ENCODE results near the gene BCL2.
"Not testable (repeated sequence)": the region's sequence is repeated elsewhere in the genome, so short reads cannot be mapped to it uniquely, and the experiment has no call there.

The BCL2 gene

GRCh38 chr18:63234432-63234831 lies 85.1 kb downstream of the BCL2 start:
- DNase-seq (ENCODE audit: low spot score), result no peak

DNA sequence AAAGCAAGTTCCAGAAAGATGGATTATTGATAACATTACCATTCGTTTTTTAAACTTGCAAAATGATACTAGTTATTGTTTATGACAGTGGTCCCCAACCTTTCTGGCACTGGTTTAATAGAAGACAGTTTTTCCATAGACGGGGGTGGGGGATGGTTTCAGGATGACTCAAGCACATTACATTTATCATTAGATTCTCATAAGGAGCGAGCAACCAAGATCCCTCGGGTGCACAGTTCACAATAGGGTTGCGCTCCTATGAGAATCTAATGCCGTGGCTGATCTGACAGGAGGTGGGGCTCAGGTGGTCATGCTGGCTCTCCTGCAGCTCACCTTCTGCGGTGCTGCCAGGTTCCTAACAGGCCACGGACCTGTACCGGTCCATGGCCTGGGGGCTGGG lies 86.2 kb downstream of the BCL2 start:
- DNase-seq (ENCODE audit: low spot score), result no peak

DNA sequence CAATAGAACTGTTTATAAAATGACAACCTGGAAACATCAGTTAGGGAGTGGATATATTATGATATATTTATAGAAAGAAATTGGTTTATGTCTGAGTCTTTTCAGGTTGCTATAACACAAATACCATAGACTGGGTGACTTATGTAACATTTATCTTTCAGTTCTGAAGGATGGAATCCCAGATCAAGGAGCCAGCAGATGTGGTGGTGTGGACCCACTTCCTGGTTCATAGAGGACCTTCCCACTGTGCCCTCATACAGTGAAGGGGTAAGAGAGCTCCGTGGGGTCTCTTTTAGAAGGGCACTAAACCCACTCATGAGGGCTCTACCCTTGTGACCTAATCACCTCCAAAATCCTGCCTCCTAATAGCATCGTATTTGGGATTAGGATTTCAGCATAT lies 86.7 kb downstream of the BCL2 start:
- DNase-seq (ENCODE audit: low spot score), result no peak

- DNase-seq (ENCODE audit: low spot score), result no peak
Observed at GRCh38 chr18:63229971-63230370, 89.6 kb downstream of the BCL2 start.

DNA sequence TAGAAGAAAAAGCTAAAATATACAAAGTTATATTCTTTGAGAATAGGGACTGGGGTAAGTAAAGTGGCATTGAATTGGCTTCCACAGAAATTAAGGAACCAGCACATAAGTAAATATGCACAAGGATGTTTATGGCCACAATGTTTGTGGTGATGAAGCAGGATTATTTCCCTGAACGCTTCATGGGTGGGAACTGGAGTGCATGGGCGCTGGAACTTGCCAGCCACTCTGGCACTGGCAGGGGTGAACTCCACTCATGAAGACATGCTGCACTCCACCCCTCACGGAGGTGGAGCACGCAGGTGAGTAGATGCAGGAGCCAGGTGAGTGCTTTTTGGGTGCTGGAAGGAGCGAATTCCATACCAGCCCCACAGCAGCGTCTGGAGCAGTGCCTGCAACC lies 94.1 kb downstream of the BCL2 start:
- DNase-seq (ENCODE audit: low spot score), result no peak

DNA sequence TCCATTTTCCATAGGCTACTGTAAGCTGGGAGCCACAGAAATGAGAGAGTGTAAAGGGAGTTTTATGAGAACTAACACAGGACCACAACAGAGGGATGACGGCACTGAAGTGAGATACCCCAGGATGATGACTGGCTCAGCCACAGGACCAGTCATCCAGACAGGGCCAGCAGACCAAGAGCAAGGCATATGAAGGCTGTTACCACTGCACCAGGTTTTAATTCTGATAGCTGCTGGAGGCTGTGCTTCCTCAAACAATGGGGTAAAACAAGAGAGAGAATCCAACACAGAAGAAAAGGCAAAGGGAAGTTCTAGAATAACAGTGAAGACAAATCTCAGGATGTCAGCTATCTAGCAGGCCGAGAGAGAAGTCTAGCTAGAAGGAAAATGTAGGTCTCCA lies 94.9 kb downstream of the BCL2 start:
- no peak for DNase-seq (ENCODE audit: low spot score)

DNA sequence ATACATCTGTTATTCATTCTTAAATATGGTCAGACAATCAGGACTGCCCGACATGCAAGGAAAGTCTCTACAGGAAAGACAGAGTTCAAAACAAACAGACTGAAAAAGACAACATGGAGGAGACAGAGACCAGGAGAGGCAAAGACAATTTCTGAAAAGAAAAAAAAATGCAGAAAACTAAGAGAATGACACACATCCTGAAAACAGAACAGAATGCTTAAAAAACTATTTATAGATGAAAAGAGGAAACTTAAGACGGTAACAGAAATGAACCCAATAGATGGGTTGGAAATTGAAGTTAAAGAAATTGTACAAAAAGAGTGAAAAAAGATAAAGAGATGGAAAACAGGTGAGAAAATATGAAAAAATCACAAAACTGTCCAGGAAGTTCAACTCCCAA lies 95.7 kb downstream of the BCL2 start:
- no peak for DNase-seq (ENCODE audit: low spot score)

DNA sequence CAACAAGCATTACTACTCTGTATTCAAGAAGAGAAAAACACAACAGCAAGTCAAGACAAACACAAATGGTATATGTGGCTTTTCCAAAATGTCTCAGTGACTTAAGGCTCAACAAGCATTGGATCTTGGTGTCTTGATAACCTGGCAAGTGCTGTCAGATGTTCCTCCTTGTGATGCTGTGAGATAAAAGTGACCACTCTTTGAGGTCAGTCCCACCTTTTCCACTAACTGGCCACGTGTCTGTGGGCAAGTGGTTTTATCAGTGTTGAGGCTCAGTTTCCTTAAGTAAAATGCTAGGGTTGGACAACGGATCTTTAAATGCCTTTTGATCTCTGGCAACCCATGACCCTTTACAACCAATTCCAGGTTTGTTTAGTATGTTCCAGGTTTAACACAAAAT lies 98.7 kb downstream of the BCL2 start:
- no peak for DNase-seq (ENCODE audit: low spot score)

GRCh38 chr18:63218472-63218871 lies 101.1 kb downstream of the BCL2 start:
- no peak for DNase-seq (ENCODE audit: low spot score)

DNA sequence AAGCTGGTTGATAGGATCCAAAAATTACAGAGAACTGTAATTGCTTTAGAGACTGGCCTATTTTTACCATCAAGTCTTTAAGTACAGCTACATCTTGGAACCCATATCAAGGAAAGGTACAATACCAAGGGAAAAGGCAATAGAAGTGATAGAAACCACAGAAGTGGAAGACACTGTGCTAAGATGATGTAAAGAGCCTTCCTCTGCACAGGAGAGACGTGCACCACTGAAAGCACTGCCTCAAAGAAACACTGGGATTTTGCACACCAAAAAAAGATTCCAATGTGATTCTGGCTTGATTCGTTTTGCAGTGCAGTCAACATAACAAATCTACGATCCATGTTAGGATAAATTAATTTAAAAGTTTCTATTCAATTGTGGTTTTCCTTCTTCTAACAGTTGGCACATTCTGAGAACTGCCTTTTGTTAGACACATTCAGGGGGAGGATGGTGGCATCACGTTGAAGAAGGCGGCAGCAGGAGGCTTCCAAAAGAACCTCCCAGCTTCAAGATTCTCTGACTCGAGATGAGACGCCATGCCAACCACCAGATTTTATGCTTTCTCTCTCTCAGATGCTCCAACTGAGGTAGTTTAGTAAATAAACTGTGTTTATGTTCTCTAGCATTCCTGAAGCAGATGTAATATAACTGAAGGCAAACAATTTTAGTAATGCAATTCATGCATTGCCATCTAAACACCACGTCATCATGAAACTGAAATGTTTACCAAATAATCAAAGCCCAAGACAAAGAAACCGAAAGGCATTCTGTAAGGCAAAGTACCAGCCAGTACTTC lies 102.9 kb downstream of the BCL2 start:
- no peak for DNase-seq (ENCODE audit: low spot score)

DNA sequence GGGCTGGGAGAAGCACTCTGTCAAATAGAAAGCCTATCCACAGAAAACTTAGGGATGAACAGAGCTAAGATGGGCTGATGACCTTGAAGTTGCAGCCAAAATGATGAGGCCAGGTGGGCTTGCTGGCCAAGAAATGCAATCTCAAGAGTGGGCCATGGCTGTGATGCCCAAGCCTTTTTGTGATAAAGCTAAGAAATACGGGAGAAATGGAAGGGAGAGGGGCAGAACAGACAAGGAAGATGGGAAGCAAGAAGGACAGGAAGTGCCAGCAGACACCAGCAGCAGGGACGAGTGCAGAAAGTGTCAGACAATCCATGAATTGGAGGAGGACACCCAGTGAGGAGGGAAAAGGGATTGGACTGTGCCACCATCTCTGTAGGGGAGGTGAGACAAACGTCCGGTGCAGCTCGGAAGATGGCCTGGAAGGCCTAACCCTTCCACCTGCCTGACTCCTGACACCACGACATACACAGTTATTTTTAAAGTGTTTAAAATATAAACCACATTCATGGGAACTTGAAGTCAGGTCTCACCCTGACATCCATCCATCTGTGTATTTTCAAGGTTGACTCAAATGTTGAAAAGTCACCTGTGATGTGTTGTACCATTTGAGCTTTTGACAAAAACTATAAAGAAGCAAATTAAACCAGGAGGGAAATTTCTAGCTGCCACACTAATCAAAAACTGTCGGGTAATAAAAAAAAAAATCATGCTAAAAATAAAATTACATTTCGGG lies 105.5 kb downstream of the BCL2 start:
- DNase-seq (ENCODE audit: low spot score), result no peak

DNA sequence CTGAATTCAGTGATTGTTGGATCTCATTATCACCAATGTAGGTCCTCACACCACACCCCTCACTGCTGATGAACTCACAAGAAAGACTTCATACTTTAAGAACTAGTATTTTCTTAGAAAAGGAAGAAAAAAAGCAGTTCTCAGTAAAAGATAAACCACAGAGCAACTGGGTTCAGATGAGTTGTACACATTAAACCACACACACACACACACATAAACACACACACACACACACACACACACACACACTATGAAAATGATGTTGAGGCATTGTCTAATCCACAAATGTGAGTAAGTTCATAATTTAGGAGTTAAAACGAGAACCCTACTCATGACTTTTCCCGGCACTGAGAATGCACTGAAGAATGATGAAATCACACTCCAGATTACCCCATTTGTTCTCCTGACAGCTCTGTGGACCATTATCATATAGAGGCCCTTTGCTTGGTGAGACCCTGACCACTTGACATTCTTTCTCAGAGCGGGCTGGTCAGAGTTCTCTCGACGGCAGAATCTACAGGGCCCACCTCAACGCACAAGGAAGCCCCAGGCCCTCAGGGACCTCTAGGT lies 106.2 kb downstream of the BCL2 start:
- no peak for DNase-seq (ENCODE audit: low spot score)

DNA sequence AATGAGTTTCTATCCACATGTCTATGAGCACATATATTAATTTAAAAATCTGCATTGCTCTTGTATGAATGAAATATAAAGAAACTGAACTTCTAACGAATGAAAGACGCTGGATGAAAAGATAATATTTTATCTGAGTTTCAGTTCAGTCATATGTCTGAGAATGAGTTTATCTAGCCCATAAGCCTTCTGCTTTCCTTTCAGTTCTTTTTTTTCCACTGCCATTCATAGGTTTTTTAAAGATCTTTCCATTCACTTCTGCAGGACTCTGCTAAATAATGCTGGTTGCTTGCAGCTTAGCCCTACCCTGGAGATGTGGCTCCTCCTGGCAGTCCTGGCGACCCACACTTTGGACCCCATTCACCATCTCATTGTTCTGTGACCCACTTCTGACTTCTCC lies 109.0 kb downstream of the BCL2 start:
- DNase-seq (ENCODE audit: low spot score), result no peak

DNA sequence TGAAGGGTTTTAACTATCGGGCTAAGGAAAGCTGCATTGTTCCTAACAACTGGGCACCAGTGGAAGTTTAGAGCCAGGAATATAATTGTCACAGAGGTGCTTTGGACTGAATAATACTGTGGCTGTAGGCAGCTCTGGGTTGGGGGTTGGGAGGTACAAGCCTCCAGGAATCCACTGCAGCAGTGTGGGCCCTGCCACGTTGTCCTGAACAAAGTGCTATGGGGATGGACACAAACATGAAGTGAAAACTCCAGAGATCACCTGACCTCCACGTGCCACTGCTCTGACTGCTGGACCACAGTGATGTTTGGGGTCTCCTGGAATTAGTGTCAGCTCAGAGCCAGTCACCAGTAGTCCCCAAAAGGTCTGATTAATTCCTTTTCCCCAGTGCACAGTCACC lies 110.9 kb downstream of the BCL2 start:
- DNase-seq (ENCODE audit: low spot score), result no peak

DNA sequence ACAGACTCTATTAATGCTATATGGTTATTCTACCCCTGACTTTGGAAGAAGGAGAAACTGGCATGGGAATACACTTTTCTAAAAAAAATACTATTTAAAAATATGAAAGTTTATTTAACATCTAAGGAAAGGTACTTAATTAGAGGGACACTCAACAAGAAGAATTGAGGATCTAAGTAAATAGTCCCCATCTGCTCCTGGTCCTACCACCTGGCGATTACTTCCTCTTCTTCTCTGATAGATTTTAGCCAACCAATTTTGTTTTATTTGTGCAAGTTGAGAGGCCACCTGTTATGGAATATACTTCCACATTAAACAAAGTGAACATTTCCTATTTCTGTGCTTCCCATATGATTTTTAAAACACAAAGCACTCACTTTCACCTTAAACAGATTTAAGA lies 111.7 kb downstream of the BCL2 start:
- no peak for DNase-seq (ENCODE audit: low spot score)

- no peak for DNase-seq (ENCODE audit: low spot score)
Observed at GRCh38 chr18:63207143-63207790, 112.3 kb downstream of the BCL2 start.

GRCh38 chr18:63206433-63207142 lies 113.0 kb downstream of the BCL2 start:
- DNase-seq (ENCODE audit: low spot score), result no peak

DNA sequence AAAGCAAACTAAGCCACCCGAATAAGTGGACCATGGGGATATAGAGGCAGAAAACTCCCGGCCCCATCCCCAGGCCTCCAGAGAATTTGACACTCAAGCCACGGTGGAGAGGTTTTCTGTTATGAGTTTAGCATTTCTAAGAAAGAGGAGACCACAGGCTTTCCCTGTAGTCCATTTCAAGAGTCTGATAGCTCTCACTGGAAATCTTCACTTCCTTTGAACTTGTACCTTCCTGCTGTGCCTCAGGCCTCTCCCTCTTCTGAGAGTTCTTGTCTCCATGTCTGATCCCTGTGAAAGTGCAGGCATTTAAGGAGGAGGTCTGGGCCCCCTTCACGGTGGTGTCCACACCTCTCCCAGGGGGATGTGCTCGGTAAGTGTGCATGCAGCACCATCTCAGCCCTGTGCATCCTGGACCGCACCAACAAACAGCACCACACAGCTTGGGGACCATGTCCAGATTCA lies 113.7 kb downstream of the BCL2 start:
- DNase-seq (ENCODE audit: low spot score), result no peak

GRCh38 chr18:63203497-63203896 lies 116.1 kb downstream of the BCL2 start:
- DNase-seq (ENCODE audit: low spot score), result no peak

- DNase-seq (ENCODE audit: low spot score), result no peak
Observed at GRCh38 chr18:63202828-63203227, 116.7 kb downstream of the BCL2 start.

DNA sequence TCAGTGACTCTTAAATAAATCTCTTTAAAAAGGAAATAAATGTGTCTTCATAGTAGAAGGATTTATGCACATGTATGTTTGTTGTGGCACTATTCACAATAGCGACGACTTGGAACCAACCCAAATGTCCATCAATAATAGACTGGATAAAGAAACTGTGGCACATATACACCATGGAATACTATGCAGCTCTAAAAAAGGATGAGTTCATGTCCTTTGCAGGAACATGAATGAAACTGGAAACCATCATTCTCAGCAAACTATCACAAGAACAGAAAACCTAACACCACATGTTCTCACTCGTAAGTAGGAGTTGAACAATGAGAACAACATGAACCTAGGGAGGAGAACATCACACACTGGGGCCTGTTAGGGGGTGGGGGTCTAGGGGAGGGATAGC lies 118.1 kb downstream of the BCL2 start:
- not testable (repeated sequence) for DNase-seq (ENCODE audit: low spot score)

GRCh38 chr18:63199743-63200241 lies 119.8 kb downstream of the BCL2 start:
- DNase-seq (ENCODE audit: low spot score), result no peak

All from left forelimb (tissue), 1 donor.